ENCODE measurements around the gene GPR63.

- TF ChIP-seq CTCF (IDR thresholded peaks at IDR 0.05) (no peak), POLR2A (IDR thresholded peaks at IDR 0.05) (no peak)
Observed at GRCh38 chr6:96856856-96857255, 19.6 kb upstream of the GPR63 start.

Measured in esophagus squamous epithelium (tissue), 4 donors.